A673 (cell line): ENCODE data around the gene ACSS1. TPM values are rescaled to one million over a fixed set of nuclear protein-coding genes. Genes with fewer than 3 reads are reported as not detected.

Source experiments
- BruUV-seq: library from RNA; stranded (reverse); fragments of 400-500 nt; replicated peaks from 2 replicates; lab custom pipeline; 2021; lab: Mats Ljungman, UMichigan
- CTCF ChIA-PET: fragments of 300-600 bp; sonication (Branson Sonifier 250); formaldehyde crosslinking; loops from one replicate; lab custom pipeline; 2022; ENCODE audit warnings: antibody characterized with exemption; lab: Charles Lee
- POLR2A ChIA-PET: fragments of 300-600 bp; sonication (Branson Sonifier 250); formaldehyde crosslinking; loops from one replicate; lab custom pipeline; 2022; ENCODE audit warnings: antibody characterized with exemption; ENCODE audit not compliant: low non-redundant PET; lab: Charles Lee
- DNase-seq: peaks from one replicate; pipeline ENCODE4 v3.0.0-alpha.2; 2015; ENCODE audit warnings: low spot score
- H3K27ac ChIP-seq: fragments of 200-600 bp; sonication (generic); 2 replicates; pipeline ENCODE4 v1.5.1; 2016; ENCODE audit warnings: mixed run types, low read depth, mild to moderate bottlenecking, mixed read lengths, antibody characterized with exemption, low read length; ENCODE audit not compliant: poor library complexity, severe bottlenecking
- H3K27me3 ChIP-seq: fragments of 200-600 bp; sonication (generic); replicated peaks from 2 replicates; pipeline ENCODE4 v1.6.1; 2017; ENCODE audit warnings: mixed run types, low read depth, mild to moderate bottlenecking, mixed read lengths, antibody characterized with exemption, low read length; ENCODE audit not compliant: insufficient read depth, poor library complexity
- H3K36me3 ChIP-seq: fragments of 200-600 bp; sonication (generic); 2 replicates; pipeline ENCODE4 v1.6.1; 2016; ENCODE audit warnings: mixed run types, mild to moderate bottlenecking, mixed read lengths, antibody characterized with exemption, low read length; ENCODE audit not compliant: insufficient read depth, poor library complexity, severe bottlenecking
- H3K4me1 ChIP-seq: fragments of 200-600 bp; sonication (generic); 2 replicates; pipeline ENCODE4 v1.6.1; 2017; ENCODE audit warnings: mixed run types, mild to moderate bottlenecking, mixed read lengths, antibody characterized with exemption, low read length; ENCODE audit not compliant: insufficient read depth, poor library complexity, severe bottlenecking
- H3K4me3 ChIP-seq: fragments of 200-600 bp; sonication (generic); 2 replicates; pipeline ENCODE4 v1.5.1; 2016; ENCODE audit warnings: low read depth, mixed run types, mild to moderate bottlenecking, mixed read lengths, low read length; ENCODE audit not compliant: poor library complexity, severe bottlenecking
- H3K9me3 ChIP-seq: fragments of 200-600 bp; sonication (generic); 2 replicates; pipeline ENCODE4 v1.6.1; 2016; ENCODE audit warnings: mixed run types, low read depth, mild to moderate bottlenecking, mixed read lengths, antibody characterized with exemption, low read length; ENCODE audit not compliant: poor library complexity, severe bottlenecking
- EZH2 ChIP-seq: fragments of 200-600 bp; sonication (generic); IDR thresholded peaks from 2 replicates; pipeline ENCODE4 v1.6.1; 2017; ENCODE audit warnings: borderline replicate concordance, low read depth, mild to moderate bottlenecking, mixed read lengths, antibody characterized with exemption, low read length; ENCODE audit not compliant: poor library complexity, severe bottlenecking
- intact Hi-C: fragments of 100-400 bp; cut with micrococcal nuclease; formaldehyde crosslinking; loops from one replicate; pipeline ENCODE4 v1.10.0; 2022; ENCODE audit not compliant: unreplicated experiment
- total RNA-seq: library from RNA; stranded (reverse); gene quantifications from 2 replicates; pipeline ENCODE4 v1.2.3, GENCODE V29; 2021
- TF ChIP-seq, protein P1 (sequence below): fragments of 300-800, 200-600 bp; sonication (generic); conservative IDR thresholded peaks from 2 replicates; pipeline ENCODE4 v1.5.1; 2017; ENCODE audit warnings: low read depth, mild to moderate bottlenecking, antibody characterized with exemption, low read length, moderate library complexity, mixed read lengths

ACSS1 gene
- total RNA-seq, 1 experiment from 2014 or later, result 3.9 TPM

DNA sequence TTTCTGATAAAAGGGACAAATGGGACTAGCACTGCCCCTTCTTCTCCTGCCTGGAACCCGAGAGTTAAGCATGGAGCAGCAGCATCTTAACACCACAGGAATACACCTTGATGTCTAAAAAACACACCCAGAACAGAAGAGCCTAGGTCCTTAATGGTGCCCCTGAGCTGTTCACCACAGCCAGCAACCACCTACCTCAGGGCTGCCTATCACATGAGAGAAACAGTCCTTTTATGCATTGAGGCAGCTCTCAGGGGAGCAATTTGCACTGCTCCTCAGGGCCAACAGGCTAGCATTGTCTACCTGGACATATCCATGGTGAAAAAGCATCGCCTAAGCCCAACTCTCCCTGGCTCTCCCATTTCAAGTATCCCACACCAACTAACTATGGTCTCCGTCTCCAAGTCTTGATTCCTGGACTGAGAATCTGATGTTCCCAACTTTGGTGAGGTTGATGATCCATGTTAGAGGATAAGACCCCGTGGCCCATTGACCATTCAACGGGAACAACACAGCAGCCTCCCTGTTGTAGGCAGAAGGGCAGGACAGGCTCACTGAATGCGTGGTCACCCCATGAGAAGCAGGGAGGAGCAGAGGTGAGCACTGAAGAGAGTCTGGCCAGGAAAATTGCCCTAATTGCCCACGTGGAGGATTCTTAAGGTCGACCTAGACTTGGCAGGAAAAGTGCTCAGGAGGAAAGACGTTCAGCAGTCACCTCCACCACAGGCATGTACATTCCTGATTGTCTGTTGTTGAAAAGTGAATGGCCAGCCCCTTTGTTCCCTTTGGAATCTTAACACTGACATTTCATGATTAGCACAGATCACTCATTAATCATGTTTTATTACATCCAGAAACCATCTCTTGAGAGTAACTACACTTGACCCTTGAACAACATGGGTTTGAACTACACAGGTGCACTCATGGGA, 61.2 kb downstream of the ACSS1 start:
- ChIA-PET CTCF (interaction anchor here (1.6 kb wide), 1 partner anchor 402 kb away, joined by 3 read pairs; no protein-coding TSS in a partner anchor), POLR2A (no interaction called here)
- no peaks in the 10 kb centered on the region for H3K36me3 ChIP-seq
- H3K4me3 ChIP-seq, result no peak overlapping the region
- BruUV-seq, result no TSS peak
- H3K9me3 ChIP-seq, result no peaks in the 10 kb centered on the region
- H3K27ac ChIP-seq, result no peak overlapping the region
- peaks cover 3% of the 10 kb centered on the region for H3K27me3 ChIP-seq
- TF ChIP-seq, protein P1, sequence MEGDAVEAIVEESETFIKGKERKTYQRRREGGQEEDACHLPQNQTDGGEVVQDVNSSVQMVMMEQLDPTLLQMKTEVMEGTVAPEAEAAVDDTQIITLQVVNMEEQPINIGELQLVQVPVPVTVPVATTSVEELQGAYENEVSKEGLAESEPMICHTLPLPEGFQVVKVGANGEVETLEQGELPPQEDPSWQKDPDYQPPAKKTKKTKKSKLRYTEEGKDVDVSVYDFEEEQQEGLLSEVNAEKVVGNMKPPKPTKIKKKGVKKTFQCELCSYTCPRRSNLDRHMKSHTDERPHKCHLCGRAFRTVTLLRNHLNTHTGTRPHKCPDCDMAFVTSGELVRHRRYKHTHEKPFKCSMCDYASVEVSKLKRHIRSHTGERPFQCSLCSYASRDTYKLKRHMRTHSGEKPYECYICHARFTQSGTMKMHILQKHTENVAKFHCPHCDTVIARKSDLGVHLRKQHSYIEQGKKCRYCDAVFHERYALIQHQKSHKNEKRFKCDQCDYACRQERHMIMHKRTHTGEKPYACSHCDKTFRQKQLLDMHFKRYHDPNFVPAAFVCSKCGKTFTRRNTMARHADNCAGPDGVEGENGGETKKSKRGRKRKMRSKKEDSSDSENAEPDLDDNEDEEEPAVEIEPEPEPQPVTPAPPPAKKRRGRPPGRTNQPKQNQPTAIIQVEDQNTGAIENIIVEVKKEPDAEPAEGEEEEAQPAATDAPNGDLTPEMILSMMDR, result no peak
- TF ChIP-seq EZH2, result no peak
- DNase-seq, result no peak
- intact Hi-C loops, result loop anchor here (10.0 kb wide), 1 partner anchor 228 kb away; no protein-coding TSS in a partner anchor
- peaks cover 8% of the 10 kb centered on the region for H3K4me1 ChIP-seq

DNA sequence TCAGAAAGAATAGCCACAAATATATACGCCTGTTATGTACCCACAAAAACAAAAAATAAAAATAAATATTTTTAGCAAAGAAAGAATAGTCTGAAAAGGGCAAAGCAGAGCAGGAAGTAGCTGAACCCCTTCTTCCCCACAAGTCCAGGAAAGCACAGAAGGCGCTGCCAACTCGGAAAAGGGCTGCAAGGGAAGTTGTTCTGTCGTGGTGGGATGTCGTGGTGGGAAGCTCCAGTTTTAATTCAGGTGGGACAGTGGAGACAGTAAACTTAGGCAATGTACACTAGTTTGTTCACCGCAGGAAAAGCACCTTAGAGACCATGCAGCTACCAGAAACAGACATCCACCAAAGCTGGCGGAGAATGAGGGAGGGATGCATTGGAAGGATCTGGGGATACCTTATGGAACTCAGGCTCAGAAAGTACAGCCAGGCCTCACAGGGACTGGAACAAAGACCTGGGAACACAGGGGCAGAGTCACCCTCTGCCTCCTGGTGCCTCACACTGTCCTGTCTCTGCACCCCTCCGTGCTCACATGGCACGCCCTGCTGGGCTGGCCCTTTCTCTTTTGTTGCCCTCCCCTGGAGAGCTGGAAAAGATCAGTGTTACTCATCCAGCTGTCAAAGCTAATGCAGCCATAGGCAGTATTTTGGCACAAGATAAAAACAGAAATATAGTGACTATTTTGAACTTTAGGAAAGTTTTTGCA, 62.0 kb downstream of the ACSS1 start:
- TF ChIP-seq, protein P1, result no peak
- TF ChIP-seq EZH2, result no peak
- Histone ChIP-seq H3K27me3 (peaks cover 3% of the 10 kb centered on the region), H3K27ac (no peak overlapping the region), H3K4me3 (no peak overlapping the region), H3K9me3 (no peaks in the 10 kb centered on the region), H3K36me3 (no peaks in the 10 kb centered on the region), H3K4me1 (peaks cover 16% of the 10 kb centered on the region)
- intact Hi-C loops, result loop anchor here (1.0 to 10.0 kb wide), 5 partner anchors 69 to 403 kb away; no protein-coding TSS in a partner anchor
- no TSS peak for BruUV-seq
- ChIA-PET CTCF (interaction anchor here (0.9 to 1.6 kb wide), 2 partner anchors 395 to 403 kb away, joined by 3 to 4 read pairs; no protein-coding TSS in a partner anchor), POLR2A (no interaction called here)
- DNase-seq, result peak; percentile 40

DNA sequence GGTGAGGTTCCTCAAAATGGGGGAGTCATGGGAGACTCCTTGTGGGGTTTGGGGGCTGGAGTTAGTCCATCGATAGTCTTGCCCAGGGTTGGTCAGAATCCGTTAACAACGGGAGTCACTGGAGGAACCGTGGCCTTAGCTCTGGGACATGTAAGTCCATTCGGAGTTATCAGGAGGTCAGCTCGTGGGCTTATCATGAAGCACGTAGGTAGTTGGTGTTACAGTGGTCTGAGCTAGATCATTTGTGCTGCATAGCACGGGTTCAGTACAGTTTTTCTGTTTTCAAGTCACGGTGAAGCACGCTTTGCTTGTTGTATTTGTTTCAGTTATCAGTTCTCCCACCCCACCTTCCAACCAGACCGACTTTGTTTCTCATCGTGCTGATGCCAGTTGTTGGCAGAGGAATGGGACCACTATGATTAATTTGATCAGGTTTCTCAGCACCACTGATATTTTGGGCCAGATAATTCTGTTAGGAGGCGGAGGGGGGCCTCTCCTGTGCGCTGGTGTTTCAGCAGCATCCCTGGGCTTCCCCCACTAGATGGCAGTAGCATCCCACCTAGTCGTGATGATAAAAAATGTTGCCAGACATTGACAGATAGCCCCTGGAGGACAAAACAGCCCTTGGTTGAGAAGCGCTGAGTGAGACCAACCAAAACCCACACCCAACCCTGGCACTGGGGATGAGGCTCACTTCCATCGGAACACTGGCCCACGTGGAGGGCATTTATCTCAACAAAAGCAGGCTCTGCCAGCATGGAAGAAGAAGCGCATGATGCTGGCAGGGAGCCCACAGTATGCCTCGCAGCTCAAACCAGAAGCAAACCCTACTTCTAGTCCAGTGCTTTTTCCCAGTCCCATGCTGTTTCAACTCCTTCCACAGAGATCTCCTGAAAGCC, 63.2 kb downstream of the ACSS1 start:
- ChIA-PET CTCF (interaction anchor here (0.9 to 2.0 kb wide), 2 partner anchors 396 to 405 kb away, joined by 4 to 6 read pairs; no protein-coding TSS in a partner anchor), POLR2A (no interaction called here)
- DNase-seq, result peak; percentile 85
- Histone ChIP-seq H3K4me1 (peaks cover 18% of the 10 kb centered on the region), H3K36me3 (no peaks in the 10 kb centered on the region), H3K27me3 (peaks cover 3% of the 10 kb centered on the region), H3K9me3 (no peaks in the 10 kb centered on the region), H3K27ac (no peak overlapping the region), H3K4me3 (no peak overlapping the region)
- BruUV-seq, result no TSS peak
- TF ChIP-seq, protein P1, result peak; percentile 89
- TF ChIP-seq EZH2, result no peak
- intact Hi-C loops, result loop anchor here (1.0 to 10.0 kb wide), 6 partner anchors 71 to 404 kb away; partner anchors contain the start of gene ENTPD6
